ENCODE measurements around the gene SLC38A4.
"Not testable (repeated sequence)": the region's sequence is repeated elsewhere in the genome, so short reads cannot be mapped to it uniquely, and the experiment has no call there.

The SLC38A4 gene

DNA sequence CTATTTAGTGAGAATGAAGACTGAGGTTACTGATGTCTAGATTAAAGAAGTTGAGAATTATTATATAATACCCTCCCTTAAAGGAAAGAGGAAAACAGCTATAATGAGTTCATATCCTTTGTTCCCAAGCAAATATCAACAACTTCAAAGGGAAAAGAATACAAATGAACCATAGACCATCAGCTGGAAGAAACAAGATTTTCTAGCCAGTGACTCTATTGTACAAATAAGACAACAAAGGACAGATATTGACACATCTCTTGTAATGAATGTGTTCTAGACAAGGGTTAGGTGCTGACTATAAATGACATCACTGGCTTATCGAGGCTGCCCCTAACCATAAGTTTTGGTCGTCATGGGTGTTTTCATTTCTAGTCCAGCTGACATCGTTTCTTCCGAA lies 48.2 kb downstream of the SLC38A4 start:
- DNase-seq (ENCODE audit: low read depth in 2 of 2), result no peak

GRCh38 chr12:46775796-46776195 lies 50.0 kb downstream of the SLC38A4 start:
- DNase-seq (ENCODE audit: low read depth in 2 of 2), result no peak

- no peak for DNase-seq (ENCODE audit: low read depth in 2 of 2)
Observed at GRCh38 chr12:46774322-46774633, 51.5 kb downstream of the SLC38A4 start.

GRCh38 chr12:46773586-46774321 lies 52.0 kb downstream of the SLC38A4 start:
- DNase-seq (ENCODE audit: low read depth in 2 of 2), result no peak

- DNase-seq (ENCODE audit: low read depth in 2 of 2), result no peak
Observed at GRCh38 chr12:46771268-46771827, 54.4 kb downstream of the SLC38A4 start.

DNA sequence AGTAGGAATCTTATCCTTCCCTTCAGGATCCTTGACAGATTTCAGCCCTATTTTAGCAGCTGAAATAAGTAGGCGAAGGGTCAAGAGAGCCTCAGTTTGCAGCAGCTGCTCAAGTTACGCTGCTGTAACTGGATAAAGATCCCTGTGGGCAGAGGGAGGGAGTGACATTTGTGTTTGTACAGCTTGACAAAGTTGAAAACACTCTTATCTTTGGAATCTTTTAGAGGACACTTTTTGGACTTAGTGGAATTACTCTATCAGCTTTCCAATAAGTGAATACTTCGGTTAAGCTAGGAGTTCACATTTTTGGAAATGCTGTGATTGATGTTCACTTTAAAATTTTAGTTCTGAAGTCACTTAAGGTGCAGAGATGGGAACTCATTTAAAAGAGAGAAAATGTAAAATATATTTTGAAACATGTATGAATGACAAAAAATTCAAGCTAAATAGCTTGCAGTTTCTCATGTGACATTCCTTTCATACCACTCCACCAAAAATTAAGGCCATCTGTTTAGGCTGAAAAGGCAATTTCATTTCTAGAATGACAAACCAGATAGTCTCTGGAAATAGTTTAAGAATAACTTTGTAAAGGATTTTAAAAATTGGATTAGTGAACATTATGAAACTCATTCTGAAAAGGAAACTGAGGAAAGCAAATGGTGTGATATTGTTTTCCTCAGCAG lies 55.2 kb downstream of the SLC38A4 start:
- no peak for DNase-seq (ENCODE audit: low read depth in 2 of 2)

- no peak for DNase-seq (ENCODE audit: low read depth in 2 of 2)
Observed at GRCh38 chr12:46764005-46764404, 61.8 kb downstream of the SLC38A4 start.

- DNase-seq (ENCODE audit: low read depth in 2 of 2), result no peak
Observed at GRCh38 chr12:46763230-46763629, 62.6 kb downstream of the SLC38A4 start.

DNA sequence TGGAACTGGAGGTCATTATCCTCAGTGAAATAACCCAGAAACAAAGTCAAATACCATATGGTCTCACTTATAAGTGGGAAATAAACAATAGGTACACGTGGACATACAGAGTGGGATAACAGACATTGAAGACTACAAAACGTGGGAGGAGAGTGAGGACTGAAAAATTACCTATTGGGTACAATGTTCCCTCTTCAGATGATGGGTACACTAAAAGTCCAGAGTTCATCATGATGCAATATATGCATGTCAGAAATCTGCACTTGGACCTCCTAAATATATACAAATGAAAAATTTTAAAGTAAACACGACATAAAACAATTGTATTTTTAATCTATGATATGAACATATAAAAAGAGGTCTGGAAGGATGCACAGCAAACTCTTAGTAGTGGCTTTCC lies 71.2 kb downstream of the SLC38A4 start:
- no peak for DNase-seq (ENCODE audit: low read depth in 2 of 2)

DNA sequence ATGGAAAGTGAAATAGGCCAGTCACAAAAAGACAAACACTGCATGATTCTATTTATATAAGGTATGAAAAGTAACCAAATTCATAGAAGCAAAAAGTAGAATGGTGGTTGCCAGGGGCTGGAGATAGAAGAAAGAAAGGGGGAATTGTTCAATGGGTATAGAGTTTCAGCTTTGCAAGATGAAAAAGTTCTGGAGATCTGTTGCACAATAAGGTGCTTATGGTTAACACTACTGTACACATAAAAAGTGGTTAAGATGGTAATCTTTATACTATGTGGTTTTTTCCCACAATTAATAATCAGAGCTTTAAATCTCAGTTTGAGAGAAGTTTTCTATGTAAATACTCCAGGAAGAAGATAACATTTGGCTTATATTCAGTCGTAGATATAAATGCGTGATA lies 73.4 kb downstream of the SLC38A4 start:
- no peak for DNase-seq (ENCODE audit: low read depth in 2 of 2)

DNA sequence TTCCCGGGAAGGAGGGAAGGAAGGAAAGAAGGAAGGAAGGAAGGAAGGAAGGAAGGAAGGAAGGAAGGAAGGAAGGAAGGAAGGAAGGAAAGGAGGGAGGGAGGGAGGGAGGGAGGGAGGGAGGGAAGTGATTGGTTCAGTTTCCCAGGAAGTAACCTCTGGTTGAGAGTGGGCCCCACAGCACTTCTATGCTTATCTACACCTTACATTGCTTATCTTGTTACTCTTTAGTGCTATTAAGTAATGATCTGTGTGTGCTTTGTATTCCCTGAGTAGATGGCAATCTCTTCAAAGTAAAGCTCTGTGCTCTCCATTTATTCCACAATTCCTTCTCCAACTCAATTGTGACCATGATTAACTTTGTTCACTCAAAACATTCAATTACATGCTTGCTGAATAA lies 74.6 kb downstream of the SLC38A4 start:
- DNase-seq (ENCODE audit: low read depth in 2 of 2), result no peak

GRCh38 chr12:46749322-46749721 lies 76.5 kb downstream of the SLC38A4 start:
- no peak for DNase-seq (ENCODE audit: low read depth in 2 of 2)

DNA sequence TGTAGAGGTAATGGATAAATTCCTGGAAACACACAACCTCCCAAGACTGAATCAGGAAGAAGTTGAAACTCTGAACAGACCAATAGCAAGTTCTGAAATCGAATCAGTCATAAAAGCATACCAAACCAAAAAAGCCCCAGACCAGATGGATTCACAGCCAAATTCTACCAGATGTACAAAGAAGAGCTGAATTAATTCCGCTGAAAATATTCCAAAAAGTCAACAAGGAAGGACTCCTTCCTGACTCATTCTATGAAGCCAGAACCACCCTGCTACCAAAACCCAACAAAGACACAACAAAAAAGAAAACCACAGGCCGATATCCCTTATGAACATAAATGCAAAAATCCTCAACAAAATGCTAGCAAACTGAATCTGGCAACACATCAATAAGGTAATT lies 81.5 kb downstream of the SLC38A4 start:
- no peak for DNase-seq (ENCODE audit: low read depth in 2 of 2)

DNA sequence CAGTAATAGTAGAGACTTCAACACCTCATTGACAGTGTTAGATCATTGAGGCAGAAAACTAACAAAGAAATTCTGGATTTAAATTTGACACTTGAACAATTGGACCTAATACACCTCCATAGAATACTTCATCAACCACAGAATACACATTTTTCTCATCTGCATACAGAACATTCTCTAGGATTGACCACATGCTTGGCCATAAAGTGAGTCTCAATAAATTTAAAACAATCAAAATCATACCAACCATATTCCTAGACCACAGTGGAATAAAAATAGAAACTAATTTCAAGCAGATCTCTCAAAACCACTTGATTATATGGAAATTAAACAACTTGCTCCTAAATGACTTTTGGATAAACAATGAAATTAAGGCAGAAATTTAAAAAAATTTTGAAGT lies 82.3 kb downstream of the SLC38A4 start:
- no peak for DNase-seq (ENCODE audit: low read depth in 2 of 2)

- not testable (repeated sequence) for DNase-seq (ENCODE audit: low read depth in 2 of 2)
Observed at GRCh38 chr12:46742271-46742670, 83.5 kb downstream of the SLC38A4 start.

DNA sequence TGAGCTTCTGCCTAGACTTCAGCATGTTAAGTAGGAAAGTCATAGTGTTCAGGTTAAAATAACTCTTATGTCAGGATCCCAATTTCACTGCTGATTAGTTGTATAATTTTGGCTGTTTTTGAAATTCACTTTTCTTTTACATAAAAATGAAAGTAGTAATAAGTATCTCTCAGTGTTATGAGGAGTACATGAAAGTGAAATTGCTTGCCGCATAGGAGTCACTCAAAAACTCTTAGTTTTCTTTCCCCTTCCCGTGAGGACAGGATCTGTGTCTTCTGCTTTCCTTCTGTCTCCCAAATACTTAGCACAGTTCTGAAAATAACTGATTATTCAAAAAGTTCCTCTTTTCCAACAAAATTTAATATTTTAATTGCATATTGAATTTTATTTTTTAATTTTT lies 100.5 kb downstream of the SLC38A4 start:
- DNase-seq (ENCODE audit: low read depth in 2 of 2), result no peak

DNA sequence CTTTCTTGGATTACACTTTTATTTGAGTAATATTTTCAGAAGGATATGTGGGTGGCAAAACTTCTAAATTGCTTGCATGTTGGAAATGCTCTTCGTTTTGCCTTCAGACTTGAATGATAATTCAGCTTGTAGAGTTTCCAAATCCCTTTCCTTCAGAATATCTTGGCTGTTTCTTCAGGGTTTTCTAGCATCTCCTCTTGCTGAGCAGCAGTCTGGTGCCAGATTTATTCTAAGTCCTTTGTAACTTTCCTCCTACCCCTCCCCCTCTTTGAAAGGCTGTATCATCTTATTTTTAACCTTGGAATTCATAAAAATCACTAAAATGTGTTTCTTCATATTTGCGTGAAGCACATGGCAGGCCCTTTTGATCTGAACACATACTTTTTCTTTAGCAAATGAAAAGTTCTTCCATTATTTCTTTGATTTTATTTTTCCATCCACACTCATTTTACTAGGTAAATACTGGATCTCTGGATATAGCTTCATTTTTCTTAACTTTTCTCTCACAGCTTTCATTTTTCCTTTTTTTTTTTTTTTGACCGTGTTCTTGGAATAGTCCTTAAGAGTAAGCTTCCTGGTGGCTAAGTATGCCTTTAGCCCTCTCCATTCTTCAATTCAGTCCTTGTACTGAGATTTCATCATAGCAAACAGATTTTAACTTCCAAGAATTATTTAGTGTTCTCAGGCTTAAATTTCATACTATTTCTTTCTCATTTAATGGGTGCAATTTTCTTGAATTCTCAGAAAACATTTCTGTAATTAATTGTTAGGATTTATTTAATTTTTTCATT lies 102.0 kb downstream of the SLC38A4 start:
- no peak for DNase-seq (ENCODE audit: low read depth in 2 of 2)

GRCh38 chr12:46722394-46723185 lies 103.2 kb downstream of the SLC38A4 start:
- DNase-seq (ENCODE audit: low read depth in 2 of 2), result no peak

- no peak for DNase-seq (ENCODE audit: low read depth in 2 of 2)
Observed at GRCh38 chr12:46718495-46718894, 107.3 kb downstream of the SLC38A4 start.

DNA sequence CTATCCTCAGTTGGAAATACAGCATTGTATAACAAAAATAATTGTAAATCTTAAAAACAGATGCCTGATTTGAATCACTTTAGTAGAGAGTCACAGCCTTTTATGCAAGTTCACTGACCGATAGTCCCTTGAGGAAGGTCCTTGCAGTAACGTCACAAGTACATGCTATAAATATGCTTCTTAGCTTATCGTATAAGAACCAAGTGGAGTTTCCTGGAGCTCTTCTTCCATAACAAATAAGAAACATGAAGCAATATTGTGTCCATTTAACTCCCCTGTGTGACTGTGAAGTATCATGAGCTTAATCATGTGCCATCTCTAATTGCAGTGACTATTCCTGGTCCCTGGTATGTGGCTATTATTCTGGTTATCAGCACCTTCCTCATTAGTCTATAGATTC lies 107.9 kb downstream of the SLC38A4 start:
- DNase-seq (ENCODE audit: low read depth in 2 of 2), result no peak

GRCh38 chr12:46717159-46717558 lies 108.6 kb downstream of the SLC38A4 start:
- no peak for DNase-seq (ENCODE audit: low read depth in 2 of 2)

Data from activated CD8-positive, alpha-beta memory T cell treated with anti-CD3 and anti-CD28 coated beads for 4 hours (primary cell).